GM23248 (cell line): ENCODE results near the gene HIVEP3.

Experiments used
- EZH2 ChIP-seq: fragments of 200-600 bp; sonication (generic); IDR thresholded peaks from 2 replicates; pipeline ENCODE4 v1.6.1; 2018; ENCODE audit warnings: antibody characterized with exemption, mild to moderate bottlenecking; ENCODE audit not compliant: insufficient read depth, poor library complexity, severe bottlenecking
- EZH2phosphoT487 ChIP-seq: fragments of 200-600 bp; sonication (generic); IDR thresholded peaks from 2 replicates; pipeline ENCODE4 v1.6.1; 2018; ENCODE audit warnings: antibody characterized with exemption, moderate library complexity, mild to moderate bottlenecking, low read depth; ENCODE audit not compliant: insufficient read depth

DNA sequence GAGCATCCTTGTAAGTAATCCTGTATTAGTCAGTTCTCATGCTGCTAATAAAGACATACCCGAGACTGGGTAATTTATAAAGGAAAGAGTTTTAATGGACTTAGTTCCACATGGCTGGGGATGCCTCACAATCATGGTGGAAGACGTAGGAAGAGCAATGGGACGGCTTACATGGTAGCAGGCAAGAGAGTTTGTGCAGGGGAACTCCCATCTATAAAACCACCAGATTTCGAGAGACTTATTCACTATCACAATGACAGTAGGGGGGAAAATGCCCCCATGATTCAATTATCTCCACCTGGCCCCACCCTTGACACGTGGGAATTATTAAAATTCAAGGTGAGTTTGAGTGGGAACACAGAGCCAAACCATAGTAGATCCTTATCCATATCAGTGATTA, 124.7 kb downstream of the HIVEP3 start:
- TF ChIP-seq EZH2 (no peak), EZH2phosphoT487 (no peak)
